HG03175 (cell line): ENCODE results near the gene RNF207.
A peak's percentile ranks its signal among the peaks of the same experiment; 100 is the strongest.

Experiments used
- ATAC-seq: cut with Tn5 transposase; IDR thresholded peaks from one replicate; pipeline ENCODE4 v1.9.1; 2021; ENCODE audit warnings: mild to moderate bottlenecking, moderate library complexity; ENCODE audit not compliant: unreplicated experiment

RNF207 gene

GRCh38 chr1:6172549-6172948 is 33.4 kb upstream of the RNF207 start:
- ATAC-seq: no peak

- ATAC-seq: no peak
Measured at GRCh38 chr1:6174621-6175410, 31.1 kb upstream of the RNF207 start.

GRCh38 chr1:6175411-6175828 is 30.5 kb upstream of the RNF207 start:
- ATAC-seq: no peak

GRCh38 chr1:6176779-6177178 is 29.1 kb upstream of the RNF207 start:
- ATAC-seq: no peak

DNA sequence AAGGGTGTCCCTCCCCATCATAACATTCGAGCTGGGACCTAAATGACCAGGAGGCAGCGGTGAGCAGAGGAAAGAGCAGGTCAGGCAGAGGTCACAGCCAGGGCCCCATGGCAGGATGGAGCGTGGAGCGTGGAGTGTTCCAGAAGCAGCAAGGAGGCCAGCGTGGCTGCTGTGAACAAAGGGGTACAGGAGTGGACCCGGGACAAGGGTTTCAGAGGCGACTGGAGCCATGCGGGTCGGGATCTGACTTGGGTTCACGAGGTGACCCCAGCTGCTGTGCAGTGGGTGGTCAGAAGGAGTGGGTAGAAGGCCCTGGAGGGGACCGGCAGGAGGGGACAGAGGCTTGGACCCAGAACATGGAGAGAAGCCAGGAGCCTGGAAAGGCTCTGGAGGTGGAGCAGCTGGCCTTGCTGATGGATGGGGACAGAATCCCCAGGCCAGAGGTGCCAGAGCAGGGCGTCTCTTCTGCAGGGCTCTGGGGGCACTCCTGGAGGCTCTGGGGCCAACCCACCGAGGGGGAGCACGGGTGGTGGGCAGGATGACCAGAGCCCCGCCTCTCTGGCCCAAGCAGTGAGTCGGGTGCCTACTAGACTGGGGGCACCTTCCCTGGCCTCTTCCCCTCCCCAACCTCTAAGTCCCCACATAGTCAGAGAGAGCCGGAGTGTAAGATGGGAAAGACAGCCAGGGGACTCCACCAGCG is 28.1 kb upstream of the RNF207 start:
- ATAC-seq: no peak

- ATAC-seq: no peak
Measured at GRCh38 chr1:6178751-6179563, 27.0 kb upstream of the RNF207 start.

GRCh38 chr1:6179564-6180175 is 26.2 kb upstream of the RNF207 start:
- ATAC-seq: no peak

DNA sequence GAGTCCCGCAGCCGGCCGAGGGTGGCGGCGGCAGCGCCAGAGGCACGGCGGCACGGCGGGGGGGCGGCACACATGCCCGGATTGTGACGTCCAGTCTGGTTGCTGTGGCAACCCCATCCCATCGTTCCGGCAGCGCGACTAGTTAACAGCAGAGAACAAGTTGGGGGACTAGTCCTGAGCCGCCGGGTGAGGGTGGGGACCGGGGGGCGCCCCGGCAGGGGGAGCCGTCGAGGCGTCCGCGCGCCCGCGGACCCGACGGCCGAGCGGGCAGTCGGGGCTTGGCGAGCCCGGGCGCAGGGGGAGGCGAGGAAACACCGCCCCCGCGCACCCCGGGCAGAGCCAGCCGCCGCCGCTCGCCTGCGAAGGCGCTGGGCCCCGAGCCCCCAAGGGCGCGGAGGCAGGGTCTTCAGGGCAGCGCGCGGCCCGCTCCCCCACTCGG is 25.6 kb upstream of the RNF207 start, which contains the start of gene CHD5:
Gene CHD5 (minus strand): TSS at position 54 of the 439 bp plus-strand sequence. CDS start 298 bp downstream, outside the sequence.
- no peak for ATAC-seq

DNA sequence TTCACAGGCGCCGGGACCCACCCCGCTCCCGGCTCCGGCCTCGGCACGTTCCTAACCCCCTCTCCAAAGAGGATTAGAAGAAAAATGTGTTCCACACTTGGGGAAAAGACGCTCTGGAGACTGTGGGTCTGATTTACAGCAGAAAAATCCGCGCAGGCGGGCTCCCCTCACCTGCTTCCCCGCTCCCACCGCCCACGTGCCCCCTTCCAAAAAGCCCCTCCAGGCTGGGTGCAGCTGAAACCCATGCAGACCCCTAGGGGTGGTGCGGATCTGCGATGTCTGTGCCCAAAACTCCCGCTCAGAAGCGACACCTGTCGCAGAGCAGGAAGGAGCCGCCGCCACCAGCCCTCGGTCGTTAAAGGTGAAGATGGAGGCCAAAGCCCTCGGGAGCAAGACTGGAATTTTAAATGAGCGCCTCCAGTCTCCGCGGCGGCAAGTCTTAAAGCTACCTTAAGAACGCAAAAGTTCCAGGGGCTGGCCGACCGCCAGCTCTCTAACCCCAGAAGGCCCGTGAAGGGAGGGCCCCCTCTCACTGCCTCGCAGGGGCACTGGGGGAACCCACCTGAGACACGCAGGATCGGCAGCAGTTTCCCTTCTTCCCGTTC is 25.1 kb upstream of the RNF207 start:
- ATAC-seq: no peak

- ATAC-seq: no peak
Measured at GRCh38 chr1:6181347-6181770, 24.6 kb upstream of the RNF207 start.

DNA sequence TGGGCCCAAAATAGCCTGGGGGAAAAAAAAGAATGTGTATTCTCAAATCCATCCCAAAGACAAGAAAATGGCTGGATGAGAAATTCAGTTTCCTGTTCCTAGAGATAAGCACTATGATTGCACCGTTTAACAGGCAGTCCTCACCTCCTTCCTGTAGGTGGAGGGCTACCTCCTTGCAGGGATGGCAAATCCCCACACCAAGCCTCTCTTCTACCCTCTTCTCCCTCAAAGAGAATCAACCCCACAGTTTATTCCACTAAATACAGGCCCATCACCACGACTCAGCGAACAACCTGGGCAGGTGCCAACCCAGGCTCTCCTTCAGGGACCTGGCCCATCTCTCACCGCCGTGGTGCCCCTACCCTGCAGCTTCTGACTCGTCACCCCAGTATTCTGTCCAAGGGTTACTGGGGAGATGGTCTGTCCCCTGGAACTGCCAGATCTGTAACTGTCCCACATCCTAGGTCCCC is 22.4 kb upstream of the RNF207 start:
- no peak for ATAC-seq

DNA sequence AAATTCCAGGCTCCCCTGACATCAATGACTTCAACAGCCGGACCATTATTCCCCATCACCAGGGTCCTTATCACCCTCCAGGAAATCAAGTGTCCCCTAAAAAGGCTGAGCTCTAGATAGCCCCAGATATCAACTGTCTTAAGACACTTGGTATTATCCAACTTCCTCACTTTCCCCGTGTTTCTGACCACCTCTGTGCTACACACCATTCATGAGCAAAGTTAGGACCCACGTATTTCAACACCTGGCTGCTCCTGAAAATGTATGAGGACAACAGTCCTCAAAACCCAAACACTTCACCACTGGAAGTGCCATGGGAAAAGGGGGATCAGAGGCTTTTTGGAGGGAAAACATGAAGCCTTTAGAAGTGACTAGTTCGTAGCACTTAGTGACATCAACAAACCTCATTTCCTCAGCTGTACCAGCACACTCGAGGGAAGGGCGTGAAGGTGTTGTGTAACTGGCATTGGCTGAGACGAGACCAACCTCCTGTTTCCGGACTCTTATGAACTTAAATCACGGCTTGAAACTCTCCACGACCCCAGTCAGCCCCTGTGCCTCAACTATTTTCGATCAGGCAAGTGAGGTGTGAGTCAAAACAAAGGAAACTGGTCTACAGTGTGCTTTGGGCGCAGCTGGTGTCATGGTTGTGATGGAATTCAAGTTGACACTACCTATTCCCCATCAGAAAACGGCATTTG is 21.7 kb upstream of the RNF207 start:
- no peak for ATAC-seq

GRCh38 chr1:6185151-6185550 is 20.8 kb upstream of the RNF207 start:
- no peak for ATAC-seq

- ATAC-seq: no peak
Measured at GRCh38 chr1:6185635-6186382, 20.1 kb upstream of the RNF207 start.

DNA sequence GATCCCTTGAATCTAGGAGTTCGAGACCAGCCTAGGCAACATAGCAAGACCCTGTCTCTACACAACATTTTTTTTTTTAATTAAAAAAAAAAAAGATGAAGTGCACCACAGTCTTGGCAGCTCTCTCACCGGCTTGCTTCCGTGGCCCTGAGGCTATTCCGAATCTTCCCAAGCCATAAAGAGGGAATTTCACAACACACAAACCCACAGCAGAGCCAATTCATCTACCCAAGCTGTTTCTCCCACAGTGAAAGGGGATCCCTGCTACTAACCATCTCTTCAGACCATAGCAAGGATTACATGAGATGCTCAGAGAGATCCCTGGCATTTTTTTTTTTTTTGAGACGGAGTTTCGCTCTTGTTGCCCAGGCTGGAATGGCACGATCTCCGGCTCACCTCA is 17.5 kb upstream of the RNF207 start:
- ATAC-seq: no peak

DNA sequence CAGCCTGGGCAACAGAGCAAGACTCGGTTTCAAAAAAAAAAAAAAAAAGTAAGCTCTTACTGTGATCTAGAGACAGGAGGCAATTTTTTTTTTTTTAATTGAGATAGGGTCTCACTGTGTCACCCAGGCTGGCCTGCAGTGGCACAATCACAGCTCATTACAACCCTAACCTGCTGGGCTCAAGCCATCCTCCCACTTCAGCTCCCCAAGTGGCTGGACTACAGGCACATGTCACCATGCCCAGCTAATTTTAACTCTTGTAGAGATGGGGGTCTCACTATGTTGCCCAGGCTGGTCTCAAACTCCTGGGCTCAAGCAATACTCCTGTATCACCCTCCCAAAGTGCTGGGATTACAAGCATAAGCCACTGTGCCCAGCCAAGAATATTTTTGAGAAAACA is 14.0 kb upstream of the RNF207 start:
- no peak for ATAC-seq

DNA sequence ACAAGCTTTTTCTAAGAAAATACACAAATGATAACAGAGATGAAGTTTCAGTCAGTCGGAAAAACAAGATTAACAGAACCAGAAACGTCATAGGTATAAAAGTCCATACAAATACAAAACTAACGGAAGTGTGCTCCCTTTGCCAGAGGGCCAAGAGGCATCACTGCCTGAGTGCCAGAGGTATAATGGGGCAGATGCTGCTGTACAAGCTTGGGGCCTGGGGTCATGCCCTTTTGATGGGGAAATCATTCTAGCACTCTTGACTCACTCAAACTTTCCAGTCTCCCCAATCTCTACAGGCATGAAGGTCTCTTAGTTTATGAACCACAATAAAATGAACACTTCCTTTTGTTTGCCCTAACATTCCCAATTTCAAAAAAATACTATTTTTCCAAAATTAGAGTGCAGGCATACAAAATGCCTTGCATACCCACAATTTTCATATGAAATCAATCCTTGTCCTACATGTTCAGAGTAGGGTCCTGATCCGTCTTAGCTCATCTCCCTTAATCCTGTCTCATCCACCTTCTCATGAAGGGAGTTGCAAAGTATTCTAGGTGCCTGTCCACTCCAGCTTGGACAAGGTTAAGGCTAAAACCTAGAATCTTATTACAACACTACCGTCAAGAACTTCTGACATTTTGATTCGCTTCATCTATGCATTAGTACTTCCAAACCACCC is 8.0 kb upstream of the RNF207 start:
- ATAC-seq: no peak

DNA sequence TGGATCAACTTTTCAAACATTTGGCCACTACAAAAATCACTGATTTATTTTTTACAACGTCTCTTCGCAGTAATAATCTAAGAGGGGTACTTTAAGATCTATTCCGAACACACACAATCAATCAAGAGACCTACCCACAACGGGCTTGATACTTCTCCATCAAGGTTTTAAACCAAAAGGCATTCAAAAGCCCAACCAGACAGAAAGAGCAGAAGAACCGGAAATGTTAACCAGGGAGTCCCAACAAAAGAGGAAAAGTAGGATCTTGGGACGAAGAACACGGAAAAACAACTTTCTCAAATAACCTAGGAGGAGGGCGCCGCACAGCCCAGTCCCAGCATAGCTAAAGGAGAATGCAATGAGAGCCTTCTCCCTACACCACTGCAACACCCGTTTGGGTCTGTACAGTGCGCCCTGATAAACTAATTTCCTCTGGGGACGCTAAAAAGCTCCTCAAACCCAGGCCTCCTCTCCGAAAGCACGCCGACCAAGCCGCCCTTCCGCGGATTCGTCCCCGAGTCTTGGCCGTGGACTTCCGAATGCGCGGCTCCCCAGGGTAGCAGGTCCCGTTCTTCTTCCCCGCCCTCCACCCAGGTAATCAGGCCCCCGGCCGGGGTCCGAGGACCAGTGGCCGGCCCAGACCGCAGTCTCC is 7.1 kb upstream of the RNF207 start:
- peak; percentile 26 for ATAC-seq
